Common myeloid progenitor, CD34-positive (primary cell): ENCODE results near the gene WNK3.

Source experiments
- CTCF ChIA-PET: fragments of 350-600 bp; sonication (Branson Sonifier 250); formaldehyde crosslinking; loops from one replicate; lab custom pipeline; 2021; ENCODE audit warnings: antibody characterized with exemption; lab: Charles Lee
- POLR2A ChIA-PET: fragments of 350-600 bp; sonication (Branson Sonifier 250); formaldehyde crosslinking; loops from one replicate; lab custom pipeline; 2021; ENCODE audit warnings: antibody characterized with exemption; lab: Charles Lee
- DNase-seq, 3 donors: peaks; one replicate each; pipeline versions ENCODE4 v3.0.0 to v3.0.0-alpha.2; 2013
- H3K27ac ChIP-seq, 2 experiments: 1 replicate in 1 of 2; 2 replicates in 1 of 2; pipeline ENCODE4 v1.7.0; 2013; ENCODE audit warnings: inconsistent platforms in 2 of 2, low read length in 2 of 2, mild to moderate bottlenecking in 2 of 2, low read depth in 1 of 2, moderate library complexity in 1 of 2; ENCODE audit not compliant: severe bottlenecking in 2 of 2, insufficient read depth in 1 of 2, poor library complexity in 1 of 2
- H3K27me3 ChIP-seq, 5 experiments: replicated peaks in 2 of 5; 1 replicate in 3 of 5; 2 replicates in 2 of 5; pipeline versions ENCODE4 v1.6.1 to v1.7.0; 2013; ENCODE audit warnings: low read length in 4 of 5, mild to moderate bottlenecking in 2 of 5, moderate library complexity in 2 of 5, inconsistent platforms in 1 of 5; ENCODE audit not compliant: insufficient read depth in 5 of 5, control insufficient read depth in 4 of 5
- H3K36me3 ChIP-seq, 4 experiments: 1 replicate in 2 of 4; 2 replicates in 2 of 4; pipeline versions ENCODE4 v1.6.1 to v1.7.0; 2013; ENCODE audit warnings: low read length in 3 of 4, control low read depth in 1 of 4, mild to moderate bottlenecking in 1 of 4; ENCODE audit not compliant: control insufficient read depth in 4 of 4, insufficient read depth in 4 of 4
- H3K4me1 ChIP-seq, 4 experiments: 1 replicate in 3 of 4; 2 replicates in 1 of 4; pipeline versions ENCODE4 v1.6.1 to v1.7.1; 2013; ENCODE audit warnings: low read length in 3 of 4, mild to moderate bottlenecking in 3 of 4, control low read depth in 1 of 4, inconsistent platforms in 1 of 4, moderate library complexity in 1 of 4; ENCODE audit not compliant: control insufficient read depth in 4 of 4, insufficient read depth in 4 of 4; ENCODE audit errors: control extremely low read depth in 1 of 4
- H3K4me3 ChIP-seq, 7 experiments: 1 replicate in 4 of 7; 2 replicates in 3 of 7; pipeline versions ENCODE4 v1.5.1 to v1.7.0; 2013; ENCODE audit warnings: mild to moderate bottlenecking in 7 of 7, low read length in 6 of 7, moderate library complexity in 6 of 7, inconsistent platforms in 2 of 7, low read depth in 2 of 7, control low read depth in 1 of 7; ENCODE audit not compliant: insufficient read depth in 4 of 7, control insufficient read depth in 1 of 7; ENCODE audit errors: extremely low read depth in 1 of 7
- H3K9me3 ChIP-seq, 5 experiments: 1 replicate in 4 of 5; 2 replicates in 1 of 5; pipeline versions ENCODE4 v1.6.1 to v1.7.1; 2013; ENCODE audit warnings: low read length in 4 of 5, mild to moderate bottlenecking in 2 of 5, inconsistent platforms in 1 of 5, low read depth in 1 of 5, moderate library complexity in 1 of 5; ENCODE audit not compliant: control insufficient read depth in 4 of 5, insufficient read depth in 2 of 5; ENCODE audit errors: control extremely low read depth in 1 of 5
- WGBS: methylation state at CpG from one replicate; pipeline ENCODE4 v1.1.5; 2013; ENCODE audit not compliant: insufficient coverage; 5-methylcytosine and 5-hydroxymethylcytosine counted together

Gene WNK3

DNA sequence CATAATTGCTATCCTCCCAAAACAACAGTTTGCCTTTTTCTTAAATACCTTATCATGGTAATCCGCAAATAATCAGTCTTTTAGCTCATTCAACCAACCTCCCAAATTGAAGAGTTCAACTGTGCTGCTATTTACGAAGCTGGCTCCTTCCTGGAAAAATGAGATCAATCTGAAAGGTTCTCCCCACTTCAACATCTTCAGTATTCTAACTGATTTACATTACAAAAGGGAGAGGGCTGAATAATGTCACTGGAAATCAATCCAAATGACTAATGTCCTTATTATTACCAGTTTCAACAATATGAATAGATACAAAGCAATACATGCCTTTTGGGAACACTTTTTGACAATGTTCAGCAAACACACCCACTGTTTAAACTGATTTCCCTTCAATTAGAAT is 86.2 kb downstream of the WNK3 start:
- ChIA-PET CTCF (interaction anchor here (1.2 kb wide), 1 partner anchor 12 kb away, joined by 6 read pairs; no protein-coding TSS in a partner anchor), POLR2A (no interaction called here)
- H3K27ac ChIP-seq = no peak overlapping the region
- H3K9me3 ChIP-seq = no peaks in the 10 kb centered on the region
- H3K4me3 ChIP-seq = no peak overlapping the region
- H3K36me3 ChIP-seq = no peaks in the 10 kb centered on the region
- H3K4me1 ChIP-seq = no peaks in the 10 kb centered on the region
- WGBS = 57% methylated on average over 1 of the region's 2 CpGs
- H3K27me3 ChIP-seq = no peaks in the 10 kb centered on the region
- no peak for DNase-seq

- POLR2A ChIA-PET = no interaction called here
- H3K27me3 ChIP-seq = no peaks in the 10 kb centered on the region
- H3K36me3 ChIP-seq = no peaks in the 10 kb centered on the region
- peaks cover 0 to 4% (median 1%) of the 10 kb centered on the region in 4 experiments for H3K4me1 ChIP-seq
- WGBS = no CpG with 5 or more reads among the region's 1 CpG
- no peak overlapping the region for H3K4me3 ChIP-seq
- CTCF ChIA-PET = no interaction called here
- peak; percentile 5 to 25 (median 18) for DNase-seq
- no peak overlapping the region for H3K27ac ChIP-seq
- H3K9me3 ChIP-seq = no peaks in the 10 kb centered on the region
These were observed 109.5 kb downstream of the WNK3 start for GRCh38 chrX:54248309-54248708.

DNA sequence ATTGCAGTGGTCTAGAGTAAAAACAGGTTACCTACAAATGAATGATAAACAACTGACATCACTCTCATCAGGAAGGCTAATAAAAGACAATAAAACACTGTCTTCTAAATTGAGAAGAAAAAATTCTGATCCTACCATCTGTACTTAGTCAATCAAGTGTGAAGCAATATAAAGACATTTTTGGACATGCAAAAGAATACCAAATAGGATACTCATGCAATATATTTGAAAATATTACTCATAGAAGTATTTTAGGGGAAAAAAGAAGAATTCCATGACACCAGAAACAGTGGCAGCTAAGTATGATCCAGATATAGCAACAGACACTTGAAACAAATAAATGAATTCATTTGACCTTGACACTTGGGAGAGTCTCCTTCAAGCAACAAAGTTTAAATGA is 111.0 kb downstream of the WNK3 start:
- ChIA-PET CTCF (interaction anchor here (1.0 kb wide), 1 partner anchor 63 kb away, joined by 3 read pairs; no protein-coding TSS in a partner anchor), POLR2A (no interaction called here)
- Histone ChIP-seq H3K4me3 (no peak overlapping the region), H3K4me1 (peaks cover 0 to 4% (median 1%) of the 10 kb centered on the region in 4 experiments), H3K27ac (no peak overlapping the region), H3K27me3 (no peaks in the 10 kb centered on the region), H3K9me3 (no peaks in the 10 kb centered on the region), H3K36me3 (no peaks in the 10 kb centered on the region)
- no peak for DNase-seq

DNA sequence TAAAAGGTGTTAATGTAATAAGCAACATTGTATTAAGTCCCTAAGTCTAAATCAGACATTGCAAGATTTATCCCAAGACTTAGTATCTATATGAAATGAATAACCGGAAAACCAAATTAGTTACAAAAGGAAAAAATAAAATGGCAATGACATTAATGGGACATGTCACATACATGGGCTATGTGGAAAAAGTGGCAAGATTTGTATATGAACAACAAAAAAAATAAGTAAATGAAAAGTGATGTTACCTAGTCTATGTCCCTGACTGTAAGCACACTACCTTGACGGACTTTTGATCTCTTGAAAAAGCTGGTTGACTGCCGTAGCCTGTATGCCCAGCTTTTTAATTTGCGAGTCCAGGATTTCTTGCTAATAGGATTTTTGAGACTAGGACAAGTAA is 119.3 kb downstream of the WNK3 start:
- Histone ChIP-seq H3K9me3 (no peaks in the 10 kb centered on the region), H3K4me1 (no peaks in the 10 kb centered on the region), H3K36me3 (no peaks in the 10 kb centered on the region), H3K4me3 (no peak overlapping the region), H3K27me3 (no peaks in the 10 kb centered on the region), H3K27ac (no peak overlapping the region)
- WGBS = 97% methylated on average over 3 of the region's 4 CpGs
- CTCF ChIA-PET = no interaction called here
- no peak for DNase-seq
- POLR2A ChIA-PET = no interaction called here

GRCh38 chrX:54237014-54237413 is 120.8 kb downstream of the WNK3 start:
- Histone ChIP-seq H3K36me3 (no peaks in the 10 kb centered on the region), H3K4me1 (no peaks in the 10 kb centered on the region), H3K9me3 (no peaks in the 10 kb centered on the region), H3K4me3 (no peak overlapping the region), H3K27me3 (no peaks in the 10 kb centered on the region), H3K27ac (no peak overlapping the region)
- WGBS = 60% methylated on average over 1 of the region's 4 CpGs
- POLR2A ChIA-PET = no interaction called here
- CTCF ChIA-PET = no interaction called here
- peak in 2 of 3 donors; percentile 25 to 52 for DNase-seq

DNA sequence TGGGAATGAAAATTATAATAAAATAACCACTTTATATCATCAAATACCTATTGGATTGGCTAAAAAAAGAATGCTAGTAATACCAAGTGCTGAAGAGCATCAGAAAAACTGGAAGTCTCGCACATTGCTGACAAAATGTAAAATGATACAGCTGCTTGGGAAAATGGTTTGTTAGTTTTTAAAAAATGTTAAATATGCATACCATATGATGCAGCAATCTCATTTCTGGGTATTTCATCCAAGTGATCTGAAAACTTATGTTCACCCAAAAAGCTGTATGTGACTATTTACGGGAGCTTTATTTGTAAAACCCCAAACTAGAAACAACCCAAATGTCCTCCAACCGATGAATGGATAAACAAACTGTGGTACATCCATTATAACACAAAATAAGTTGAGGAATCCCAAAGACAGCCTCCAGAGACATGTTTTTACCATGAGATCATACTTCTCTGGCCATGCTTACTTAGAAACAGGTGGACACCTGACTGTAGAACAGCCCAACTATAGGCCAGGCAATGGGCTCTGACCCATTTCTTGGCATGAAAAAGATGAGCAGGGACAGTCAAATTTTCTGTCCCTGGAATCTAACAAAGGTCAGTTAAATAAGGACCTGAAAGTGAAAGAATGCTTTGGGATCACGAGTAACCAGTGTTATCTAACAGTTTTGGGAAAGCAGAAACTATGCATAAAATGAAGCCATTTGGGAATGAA is 127.3 kb downstream of the WNK3 start:
- H3K9me3 ChIP-seq = no peaks in the 10 kb centered on the region
- H3K4me1 ChIP-seq = no peaks in the 10 kb centered on the region
- ChIA-PET POLR2A (no interaction called here), CTCF (no interaction called here)
- no peaks in the 10 kb centered on the region for H3K27me3 ChIP-seq
- no peak overlapping the region for H3K4me3 ChIP-seq
- no peak for DNase-seq
- no peaks in the 10 kb centered on the region for H3K36me3 ChIP-seq
- WGBS = 100% methylated on average over 1 of the region's 4 CpGs
- H3K27ac ChIP-seq = no peak overlapping the region

GRCh38 chrX:54223581-54223980 is 134.3 kb downstream of the WNK3 start:
- Histone ChIP-seq H3K36me3 (no peaks in the 10 kb centered on the region), H3K4me1 (no peaks in the 10 kb centered on the region), H3K27me3 (no peaks in the 10 kb centered on the region), H3K27ac (no peak overlapping the region), H3K9me3 (no peaks in the 10 kb centered on the region), H3K4me3 (no peak overlapping the region)
- ChIA-PET CTCF (interaction anchor here (0.9 kb wide), 1 partner anchor 182 kb away, joined by 3 read pairs; no protein-coding TSS in a partner anchor), POLR2A (interaction anchor here (0.5 kb wide), 1 partner anchor 26 kb away, joined by 3 read pairs; no protein-coding TSS in a partner anchor)
- WGBS = 100% methylated on average over 1 of the region's 2 CpGs
- DNase-seq = no peak
